NCI-H2227 (cell line): ENCODE measurements around the gene C17orf67.

Experiments
- DNase-seq: peaks from one replicate; lab custom pipeline; 2025; ENCODE audit not compliant: unreplicated experiment; lab: John Stamatoyannopoulos, UW

The C17orf67 gene, protein sequence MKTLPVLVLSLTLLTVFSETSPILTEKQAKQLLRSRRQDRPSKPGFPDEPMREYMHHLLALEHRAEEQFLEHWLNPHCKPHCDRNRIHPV

GRCh38 chr17:56833809-56834379, at the start of gene C17orf67, which contains the start of gene DGKE:
C17orf67 (minus strand) TSS chr17:56833920; CDS start chr17:56815810, 18,110 bp downstream.
DGKE (plus strand) TSS chr17:56834151; CDS start chr17:56834796, 645 bp downstream.
- peak; percentile 97 for DNase-seq

DNA sequence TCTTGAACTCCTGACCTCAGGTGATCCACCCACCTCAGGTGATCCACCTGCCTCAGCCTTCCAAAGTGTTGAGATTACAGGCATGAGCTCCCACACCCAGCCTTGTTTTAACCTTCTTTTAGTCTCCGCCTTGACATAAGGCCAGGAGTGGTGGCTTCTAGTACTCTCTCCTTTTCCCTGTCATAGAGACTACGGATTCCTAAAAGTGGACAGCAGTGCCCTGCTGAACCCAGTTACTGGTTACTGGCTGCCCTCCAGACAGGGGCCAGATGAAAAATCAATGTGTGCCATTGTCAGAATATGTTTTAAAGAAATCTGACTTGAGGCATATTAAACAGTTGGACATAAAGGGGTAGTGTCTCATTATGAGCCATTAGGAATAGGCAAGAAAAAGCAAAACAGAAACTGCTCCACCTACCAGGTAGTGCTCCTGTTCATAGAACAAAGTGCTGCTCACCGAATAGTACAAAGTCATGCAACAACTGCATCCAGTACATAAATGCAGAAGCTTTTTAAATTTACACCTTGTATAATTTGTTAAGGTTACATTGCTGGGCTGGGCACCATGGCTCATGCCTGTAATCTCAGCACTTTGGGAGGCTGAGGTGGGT, 48.1 kb upstream of the C17orf67 start:
- no peak for DNase-seq

DNA sequence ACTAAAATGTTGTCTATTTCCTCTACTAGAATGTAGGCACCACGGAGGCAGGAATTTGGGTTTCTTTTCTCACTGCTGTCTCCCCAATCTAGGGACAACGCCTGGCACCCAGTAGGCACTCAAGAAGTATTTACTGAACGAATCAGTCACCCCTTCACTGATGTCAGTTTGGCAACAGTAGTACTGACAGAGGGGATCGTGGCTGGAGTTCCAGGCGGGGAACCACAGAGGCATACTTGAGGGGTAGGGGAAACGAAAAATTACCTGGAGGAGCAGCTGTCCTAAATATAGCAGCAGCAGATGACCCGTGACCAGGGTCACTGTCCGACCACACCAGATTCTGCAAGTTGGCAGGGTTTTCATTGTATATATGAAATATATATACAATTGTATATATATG, 46.9 kb upstream of the C17orf67 start:
- no peak for DNase-seq

DNA sequence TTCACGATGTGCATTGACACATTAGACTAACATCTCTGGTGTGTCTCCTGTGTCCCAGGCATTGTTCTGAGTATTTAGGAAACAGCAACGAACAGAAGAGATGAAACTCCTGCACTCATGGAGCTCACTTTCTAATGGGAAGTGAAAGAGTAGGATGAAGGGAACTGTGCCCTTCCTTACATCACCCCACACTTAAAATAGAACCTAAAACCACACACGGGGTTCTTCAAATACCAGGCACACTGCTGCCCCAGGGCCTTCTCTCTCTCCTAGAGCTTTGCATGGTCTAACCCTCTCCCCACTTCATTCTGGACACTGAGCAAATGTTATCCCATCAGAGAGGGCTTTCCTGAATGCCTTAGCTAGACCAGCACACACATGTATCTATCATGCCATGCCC, 46.4 kb upstream of the C17orf67 start:
- no peak for DNase-seq

DNA sequence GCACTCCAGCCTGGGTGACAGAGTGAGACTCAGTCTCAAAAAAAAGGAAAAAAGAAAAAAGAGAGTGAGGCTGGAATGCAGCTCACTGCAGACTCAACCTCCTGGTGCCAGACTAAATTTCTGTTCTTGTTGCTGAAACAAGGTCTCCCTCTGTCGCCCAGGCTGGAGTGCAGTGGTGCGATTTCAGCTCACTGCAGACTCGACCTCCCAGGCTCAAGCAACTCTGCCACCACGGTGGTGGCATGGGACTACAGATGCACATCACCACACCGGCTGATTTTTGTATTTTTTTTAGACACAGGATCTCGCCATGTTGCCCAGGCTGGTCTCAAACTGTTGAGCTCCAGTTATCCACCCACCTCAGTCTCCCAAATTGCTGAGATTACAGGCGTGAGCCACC, 45.6 kb upstream of the C17orf67 start:
- DNase-seq: no peak

DNA sequence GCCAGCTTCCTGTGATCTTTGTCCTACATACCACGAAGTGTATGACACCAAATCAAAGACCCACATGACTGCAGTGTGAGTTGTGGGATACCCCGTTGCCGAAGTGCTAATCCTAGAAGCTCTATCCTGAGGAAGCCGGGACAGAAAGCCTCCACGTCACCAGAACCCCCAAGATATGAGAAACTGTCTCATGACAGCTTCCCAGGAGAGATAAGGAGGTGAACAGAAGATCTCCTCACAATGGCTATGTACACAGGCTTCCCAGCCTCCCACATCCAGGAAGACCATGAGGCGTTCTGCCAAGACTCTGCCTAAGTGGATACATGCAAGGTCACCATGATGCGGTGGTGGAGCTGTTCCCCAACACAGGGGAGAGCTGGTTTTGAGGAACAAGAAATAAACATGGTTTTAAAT, 43.1 kb upstream of the C17orf67 start:
- no peak for DNase-seq

DNA sequence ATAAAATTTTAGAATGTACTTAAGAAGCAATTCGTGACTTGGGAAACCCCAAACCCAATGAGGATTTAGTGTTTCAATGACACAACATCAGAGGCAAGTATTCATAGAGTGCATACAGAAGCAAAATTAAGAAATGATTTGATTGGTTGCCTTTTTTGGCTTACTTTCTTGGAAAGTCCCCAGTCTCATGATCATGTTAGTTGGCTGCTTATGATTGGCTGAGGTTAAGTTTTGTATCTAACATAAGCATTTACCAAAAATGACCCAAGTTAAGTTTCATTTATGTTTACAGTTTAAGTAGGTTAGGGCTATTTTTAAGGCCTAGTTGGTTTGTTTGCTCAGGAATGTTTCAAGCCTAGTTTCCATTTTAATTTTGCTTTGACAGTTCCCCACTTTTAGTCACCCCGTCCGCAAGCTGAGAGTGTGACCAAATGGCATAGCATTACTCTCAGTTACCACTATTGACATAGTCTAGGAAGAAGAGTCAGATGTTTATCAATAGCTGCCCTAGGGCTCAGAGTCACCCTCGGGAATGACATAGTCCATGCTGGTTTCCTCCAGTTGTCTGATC, 36.4 kb upstream of the C17orf67 start:
- no peak for DNase-seq

GRCh38 chr17:56868716-56869115, 35.0 kb upstream of the C17orf67 start:
- DNase-seq: no peak

GRCh38 chr17:56867948-56868376, 34.2 kb upstream of the C17orf67 start:
- no peak for DNase-seq

- DNase-seq: no peak
Measured at GRCh38 chr17:56866496-56866895, 32.8 kb upstream of the C17orf67 start.

DNA sequence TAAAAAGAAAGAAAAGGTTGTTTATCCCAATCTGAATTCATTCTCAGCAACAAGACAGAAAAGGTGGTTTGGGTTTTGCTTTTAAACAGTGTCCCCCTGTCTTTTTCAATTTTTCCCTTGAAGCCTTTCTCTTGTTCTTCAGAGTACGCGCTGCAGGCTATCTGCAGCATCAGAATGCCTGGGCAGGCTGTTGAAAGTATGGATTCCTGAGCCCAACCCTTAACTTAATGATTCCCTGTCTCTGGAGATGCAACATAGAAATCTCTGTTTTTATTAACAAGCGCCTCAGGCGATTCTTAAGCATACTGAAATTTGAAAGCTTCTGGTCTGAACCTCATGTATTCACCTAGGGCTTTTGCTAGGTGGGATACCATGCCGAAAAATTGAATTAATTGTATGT, 32.4 kb upstream of the C17orf67 start:
- DNase-seq: no peak

GRCh38 chr17:56863974-56864373, 30.3 kb upstream of the C17orf67 start:
- no peak for DNase-seq

DNA sequence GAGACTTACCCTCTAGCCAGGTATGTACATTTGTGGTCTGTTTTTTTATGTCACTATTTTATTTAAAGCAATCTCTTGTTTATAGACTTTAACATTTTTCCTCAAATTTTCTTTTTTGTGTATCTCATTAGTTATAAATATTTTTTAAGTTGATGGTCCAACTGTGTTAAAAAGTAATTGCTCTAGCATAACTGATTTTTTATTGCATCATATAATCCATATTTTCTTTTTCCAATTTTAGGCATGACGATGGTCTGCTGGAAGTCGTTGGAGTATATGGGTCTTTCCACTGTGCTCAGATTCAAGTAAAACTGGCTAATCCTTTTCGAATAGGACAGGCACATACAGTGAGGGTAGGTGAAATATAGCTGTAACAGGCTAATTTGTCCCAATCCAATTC, 28.2 kb upstream of the C17orf67 start:
- DNase-seq: no peak

DNA sequence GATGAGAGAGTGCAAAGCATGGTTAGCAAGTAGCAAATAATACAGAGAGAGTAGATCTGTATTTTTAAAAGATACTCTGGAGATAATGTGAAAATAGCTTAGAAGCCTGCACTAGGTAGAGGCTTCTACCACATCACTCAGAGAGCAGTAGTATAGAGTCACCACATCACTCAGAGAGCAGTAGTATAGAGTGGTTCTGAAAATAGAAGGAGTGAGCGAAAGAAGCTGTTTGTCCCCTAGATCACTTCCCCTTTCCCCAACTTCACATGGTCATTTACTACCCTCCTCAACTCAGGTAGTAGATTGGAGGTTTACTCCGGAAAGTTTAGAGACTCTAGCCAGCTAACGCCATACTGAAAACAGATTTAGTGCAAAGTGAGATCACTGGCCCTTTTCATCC, 17.3 kb upstream of the C17orf67 start:
- DNase-seq: no peak

GRCh38 chr17:56850591-56850990, 16.9 kb upstream of the C17orf67 start:
- no peak for DNase-seq

- no peak for DNase-seq
Measured at GRCh38 chr17:56849131-56849530, 15.4 kb upstream of the C17orf67 start.

GRCh38 chr17:56847106-56847505, 13.4 kb upstream of the C17orf67 start:
- DNase-seq: no peak

- no peak for DNase-seq
Measured at GRCh38 chr17:56845934-56846333, 12.2 kb upstream of the C17orf67 start.

DNA sequence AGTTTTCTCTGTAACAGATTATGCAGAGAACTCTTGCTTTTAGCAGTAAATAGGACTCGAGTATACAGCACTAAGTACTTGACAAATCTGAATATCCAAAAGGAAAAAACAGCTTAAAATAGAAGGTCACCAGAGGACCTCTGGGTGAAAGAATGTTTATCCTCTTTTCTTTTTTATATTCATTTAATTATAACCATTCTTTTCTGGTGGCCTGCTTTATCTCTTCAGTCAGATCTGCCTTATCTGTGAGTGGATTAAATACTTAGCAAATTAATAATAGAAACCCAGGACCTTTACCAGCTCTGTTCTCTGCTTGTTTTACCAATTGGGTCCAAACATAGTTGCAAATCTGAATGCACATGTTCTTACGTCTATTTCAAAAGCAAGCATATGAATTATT, 8.9 kb upstream of the C17orf67 start:
- no peak for DNase-seq

DNA sequence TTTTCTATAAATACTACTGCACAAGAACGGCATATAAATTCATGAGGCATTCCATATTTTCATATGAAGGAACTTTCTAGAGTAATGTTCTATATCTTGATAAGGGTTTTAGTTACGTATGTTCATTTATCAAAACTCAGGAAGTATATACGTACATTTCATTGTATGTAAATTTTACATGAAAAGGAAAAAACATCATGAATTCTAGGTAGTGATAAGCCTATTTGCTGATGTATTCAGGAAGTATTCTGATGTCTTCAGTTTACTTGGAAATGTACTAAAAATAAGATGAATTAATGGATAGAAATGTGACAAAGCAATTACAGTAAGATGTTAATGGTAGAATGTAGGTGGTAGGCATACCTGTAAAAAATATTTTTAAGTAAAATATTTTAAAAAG, 5.0 kb upstream of the C17orf67 start:
- no peak for DNase-seq

DNA sequence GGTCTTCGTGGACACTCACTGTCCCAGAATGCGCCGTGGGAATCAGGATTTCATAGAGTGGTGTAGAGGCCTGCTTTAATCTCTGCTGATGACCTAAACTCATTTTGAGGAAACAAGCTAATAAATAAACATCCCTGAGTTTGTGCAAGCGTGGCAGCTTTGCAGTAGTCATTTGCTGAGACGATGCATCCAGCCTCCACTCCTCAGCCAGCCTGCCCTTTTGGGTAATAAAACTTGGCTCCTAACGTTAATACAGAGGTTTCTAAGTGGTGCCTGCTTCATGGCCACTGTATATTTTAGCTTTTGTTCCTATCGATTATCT, 1.5 kb upstream of the C17orf67 start:
- DNase-seq: no peak

DNA sequence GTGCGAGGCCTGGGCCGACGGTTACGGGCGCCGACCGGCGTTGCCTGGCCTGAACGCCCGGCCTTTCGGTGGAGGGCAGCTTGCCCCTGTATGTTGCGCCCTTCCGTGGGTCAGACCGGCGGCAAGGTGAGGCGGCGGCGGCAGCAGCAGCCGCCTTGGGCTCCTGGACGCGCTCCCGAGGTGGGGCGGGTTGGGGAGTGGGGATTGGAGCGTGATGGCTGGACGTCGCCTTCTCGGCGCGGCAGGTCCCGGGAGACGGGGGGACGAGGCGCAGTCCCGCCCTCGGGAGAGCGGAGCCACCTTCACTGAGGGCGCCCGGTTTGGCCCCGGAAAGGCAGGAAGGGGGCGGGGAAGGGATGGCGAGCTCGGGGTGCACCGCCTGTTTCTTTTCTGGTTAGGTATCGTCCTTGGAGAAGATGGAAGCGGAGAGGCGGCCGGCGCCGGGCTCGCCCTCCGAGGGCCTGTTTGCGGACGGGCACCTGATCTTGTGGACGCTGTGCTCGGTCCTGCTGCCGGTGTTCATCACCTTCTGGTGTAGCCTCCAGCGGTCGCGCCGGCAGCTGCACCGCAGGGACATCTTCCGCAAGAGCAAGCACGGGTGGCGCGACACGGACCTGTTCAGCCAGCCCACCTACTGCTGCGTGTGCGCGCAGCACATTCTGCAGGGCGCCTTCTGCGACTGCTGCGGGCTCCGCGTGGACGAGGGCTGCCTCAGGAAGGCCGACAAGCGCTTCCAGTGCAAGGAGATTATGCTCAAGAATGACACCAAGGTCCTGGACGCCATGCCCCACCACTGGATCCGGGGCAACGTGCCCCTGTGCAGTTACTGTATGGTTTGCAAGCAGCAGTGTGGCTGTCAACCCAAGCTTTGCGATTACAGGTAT, 902 bp upstream of the C17orf67 start:
- peak; percentile 79 for DNase-seq
